ENCODE measurements around the gene PARVG.
A peak's percentile ranks its signal among the peaks of the same experiment; 100 is the strongest.

Gene PARVG

DNA sequence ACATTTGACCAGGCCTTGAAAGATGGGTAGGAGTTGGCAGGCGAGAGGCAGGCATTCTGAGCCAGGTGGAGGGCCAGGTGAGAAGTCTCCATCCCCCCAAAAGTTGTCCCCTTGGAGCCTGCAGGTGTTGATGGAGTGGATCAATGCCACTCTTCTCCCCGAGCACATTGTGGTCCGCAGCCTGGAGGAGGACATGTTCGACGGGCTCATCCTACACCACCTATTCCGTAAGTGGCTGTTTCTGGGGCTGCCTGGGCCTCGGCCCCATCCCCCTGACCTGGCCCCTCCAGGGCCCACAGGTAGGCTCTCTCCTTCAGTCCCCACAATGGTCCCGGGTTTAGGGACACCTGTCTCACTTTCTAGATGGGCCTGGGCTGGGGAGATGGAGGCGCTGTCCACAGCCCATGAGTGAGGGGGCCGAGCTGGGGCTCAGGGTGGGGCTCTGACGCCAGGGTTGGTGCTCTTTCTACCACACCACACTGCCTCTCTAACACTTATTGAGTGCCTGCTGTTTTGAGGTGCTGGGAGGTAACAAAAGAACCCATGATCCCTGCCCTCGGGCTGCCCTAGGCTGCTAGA, 7.0 kb downstream of the PARVG start:
- DNase-seq, result no peak
- no peak overlapping the region for H3K4me3 ChIP-seq (ENCODE audit: control insufficient read depth in 1 of 7, extremely low read depth in 1 of 7, insufficient read depth in 4 of 7, low read depth in 2 of 7, low read length in 6 of 7)
- 97% methylated on average over 9 of the region's 12 CpGs for WGBS (ENCODE audit: insufficient coverage)
- H3K36me3 ChIP-seq (ENCODE audit: control insufficient read depth in 4 of 4, insufficient read depth in 4 of 4, low read length in 3 of 4), result peaks cover 0 to 60% (median 37%) of the 10 kb centered on the region in 4 experiments
- H3K27me3 ChIP-seq (replicated peaks in 2 of 5; ENCODE audit: control insufficient read depth in 4 of 5, insufficient read depth in 5 of 5, low read length in 4 of 5), result no peaks in the 10 kb centered on the region
- H3K4me1 ChIP-seq (ENCODE audit: control extremely low read depth in 1 of 4, control insufficient read depth in 4 of 4, insufficient read depth in 4 of 4, low read length in 3 of 4), result peaks cover 4 to 40% (median 28%) of the 10 kb centered on the region in 4 experiments
- H3K9me3 ChIP-seq (ENCODE audit: control extremely low read depth in 1 of 5, control insufficient read depth in 4 of 5, insufficient read depth in 2 of 5, low read depth in 1 of 5, low read length in 4 of 5), result no peaks in the 10 kb centered on the region
- CTCF ChIA-PET, result no interaction called here
- no peak overlapping the region for H3K27ac ChIP-seq (ENCODE audit: insufficient read depth in 1 of 2, low read depth in 1 of 2, low read length in 2 of 2, poor library complexity in 1 of 2, severe bottlenecking in 2 of 2)
- POLR2A ChIA-PET, result no interaction called here

- Histone ChIP-seq H3K27ac (ENCODE audit: insufficient read depth in 1 of 2, low read depth in 1 of 2, low read length in 2 of 2, poor library complexity in 1 of 2, severe bottlenecking in 2 of 2) (no peak overlapping the region), H3K4me1 (ENCODE audit: control extremely low read depth in 1 of 4, control insufficient read depth in 4 of 4, insufficient read depth in 4 of 4, low read length in 3 of 4) (peaks cover 4 to 40% (median 28%) of the 10 kb centered on the region in 4 experiments)
- CTCF ChIA-PET, result no interaction called here
Observed at GRCh38 chr22:44188316-44188715, 7.6 kb downstream of the PARVG start.

GRCh38 chr22:44188986-44189630, 8.4 kb downstream of the PARVG start:
- Histone ChIP-seq H3K27ac (ENCODE audit: insufficient read depth in 1 of 2, low read depth in 1 of 2, low read length in 2 of 2, poor library complexity in 1 of 2, severe bottlenecking in 2 of 2) (no peak overlapping the region), H3K4me3 (ENCODE audit: control insufficient read depth in 1 of 7, extremely low read depth in 1 of 7, insufficient read depth in 4 of 7, low read depth in 2 of 7, low read length in 6 of 7) (no peak overlapping the region), H3K27me3 (replicated peaks in 2 of 5; ENCODE audit: control insufficient read depth in 4 of 5, insufficient read depth in 5 of 5, low read length in 4 of 5) (no peaks in the 10 kb centered on the region), H3K36me3 (ENCODE audit: control insufficient read depth in 4 of 4, insufficient read depth in 4 of 4, low read length in 3 of 4) (peaks cover 8 to 62% (median 37%) of the 10 kb centered on the region in 4 experiments), H3K4me1 (ENCODE audit: control extremely low read depth in 1 of 4, control insufficient read depth in 4 of 4, insufficient read depth in 4 of 4, low read length in 3 of 4) (peaks cover 4 to 37% (median 31%) of the 10 kb centered on the region in 4 experiments), H3K9me3 (ENCODE audit: control extremely low read depth in 1 of 5, control insufficient read depth in 4 of 5, insufficient read depth in 2 of 5, low read depth in 1 of 5, low read length in 4 of 5) (no peaks in the 10 kb centered on the region)
- DNase-seq, result no peak
- ChIA-PET CTCF (no interaction called here), POLR2A (interaction anchor here (0.8 kb wide), 1 partner anchor 54 kb away, joined by 3 read pairs; no protein-coding TSS in a partner anchor)
- 89% methylated on average over 6 of the region's 12 CpGs for WGBS (ENCODE audit: insufficient coverage)

More at GRCh38 chr22:44188316-44188715, 7.6 kb downstream of the PARVG start:
- 96% methylated on average over 8 of the region's 8 CpGs for WGBS (ENCODE audit: insufficient coverage)
- no peaks in the 10 kb centered on the region for H3K27me3 ChIP-seq (replicated peaks in 2 of 5; ENCODE audit: control insufficient read depth in 4 of 5, insufficient read depth in 5 of 5, low read length in 4 of 5)
- H3K4me3 ChIP-seq (ENCODE audit: control insufficient read depth in 1 of 7, extremely low read depth in 1 of 7, insufficient read depth in 4 of 7, low read depth in 2 of 7, low read length in 6 of 7), result no peak overlapping the region
- no peak for DNase-seq
- POLR2A ChIA-PET, result no interaction called here
- H3K9me3 ChIP-seq (ENCODE audit: control extremely low read depth in 1 of 5, control insufficient read depth in 4 of 5, insufficient read depth in 2 of 5, low read depth in 1 of 5, low read length in 4 of 5), result no peaks in the 10 kb centered on the region
- peaks cover 3 to 62% (median 37%) of the 10 kb centered on the region in 4 experiments for H3K36me3 ChIP-seq (ENCODE audit: control insufficient read depth in 4 of 4, insufficient read depth in 4 of 4, low read length in 3 of 4)

- Histone ChIP-seq H3K27ac (ENCODE audit: insufficient read depth in 1 of 2, low read depth in 1 of 2, low read length in 2 of 2, poor library complexity in 1 of 2, severe bottlenecking in 2 of 2) (no peak overlapping the region), H3K4me1 (ENCODE audit: control extremely low read depth in 1 of 4, control insufficient read depth in 4 of 4, insufficient read depth in 4 of 4, low read length in 3 of 4) (peaks cover 4 to 37% (median 32%) of the 10 kb centered on the region in 4 experiments), H3K27me3 (replicated peaks in 2 of 5; ENCODE audit: control insufficient read depth in 4 of 5, insufficient read depth in 5 of 5, low read length in 4 of 5) (no peaks in the 10 kb centered on the region), H3K36me3 (ENCODE audit: control insufficient read depth in 4 of 4, insufficient read depth in 4 of 4, low read length in 3 of 4) (peaks cover 9 to 64% (median 37%) of the 10 kb centered on the region in 4 experiments), H3K4me3 (ENCODE audit: control insufficient read depth in 1 of 7, extremely low read depth in 1 of 7, insufficient read depth in 4 of 7, low read depth in 2 of 7, low read length in 6 of 7) (no peak overlapping the region), H3K9me3 (ENCODE audit: control extremely low read depth in 1 of 5, control insufficient read depth in 4 of 5, insufficient read depth in 2 of 5, low read depth in 1 of 5, low read length in 4 of 5) (no peaks in the 10 kb centered on the region)
- no peak for DNase-seq
- ChIA-PET CTCF (interaction anchor here (0.7 kb wide), 1 partner anchor 199 kb away, joined by 3 read pairs; no protein-coding TSS in a partner anchor), POLR2A (no interaction called here)
- 95% methylated on average over 8 of the region's 12 CpGs for WGBS (ENCODE audit: insufficient coverage)
Observed at GRCh38 chr22:44190381-44190976, 9.8 kb downstream of the PARVG start.

DNA sequence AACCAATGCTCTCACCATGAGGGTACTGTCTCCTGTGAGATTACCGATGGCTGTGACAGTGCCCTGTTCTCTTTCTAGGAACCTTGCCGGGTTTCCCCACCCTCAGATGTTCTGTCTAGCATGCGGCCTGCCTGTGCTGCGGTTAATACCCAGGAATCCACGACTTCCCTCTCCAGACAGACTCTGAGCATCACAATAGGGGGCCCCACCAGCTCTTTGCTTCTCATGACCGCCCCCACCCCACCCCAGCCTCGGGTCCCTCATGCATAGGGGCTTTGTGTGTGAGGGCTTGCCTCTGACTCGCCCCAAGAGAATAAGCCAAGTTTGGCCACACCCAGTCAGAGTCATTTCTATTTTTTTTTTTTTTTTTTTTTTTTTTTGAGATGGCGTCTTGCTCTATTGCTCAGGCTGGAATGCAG, 10.3 kb downstream of the PARVG start:
- CTCF ChIA-PET, result interaction anchor here (0.7 to 1.0 kb wide), 2 partner anchors 9 to 200 kb away, joined by 3 to 4 read pairs; no protein-coding TSS in a partner anchor
- H3K27me3 ChIP-seq (replicated peaks in 2 of 5; ENCODE audit: control insufficient read depth in 4 of 5, insufficient read depth in 5 of 5, low read length in 4 of 5), result no peaks in the 10 kb centered on the region
- H3K36me3 ChIP-seq (ENCODE audit: control insufficient read depth in 4 of 4, insufficient read depth in 4 of 4, low read length in 3 of 4), result peaks cover 9 to 64% (median 35%) of the 10 kb centered on the region in 4 experiments
- no peak overlapping the region for H3K27ac ChIP-seq (ENCODE audit: insufficient read depth in 1 of 2, low read depth in 1 of 2, low read length in 2 of 2, poor library complexity in 1 of 2, severe bottlenecking in 2 of 2)
- H3K4me3 ChIP-seq (ENCODE audit: control insufficient read depth in 1 of 7, extremely low read depth in 1 of 7, insufficient read depth in 4 of 7, low read depth in 2 of 7, low read length in 6 of 7), result no peak overlapping the region
- peaks cover 4 to 37% (median 32%) of the 10 kb centered on the region in 4 experiments for H3K4me1 ChIP-seq (ENCODE audit: control extremely low read depth in 1 of 4, control insufficient read depth in 4 of 4, insufficient read depth in 4 of 4, low read length in 3 of 4)
- DNase-seq, result peak in 2 of 3 donors; percentile 25 to 36
- 78% methylated on average over 1 of the region's 9 CpGs for WGBS (ENCODE audit: insufficient coverage)
- no peaks in the 10 kb centered on the region for H3K9me3 ChIP-seq (ENCODE audit: control extremely low read depth in 1 of 5, control insufficient read depth in 4 of 5, insufficient read depth in 2 of 5, low read depth in 1 of 5, low read length in 4 of 5)
- POLR2A ChIA-PET, result interaction anchor here (0.6 kb wide), 1 partner anchor 105 kb away, joined by 3 read pairs; no protein-coding TSS in a partner anchor

DNA sequence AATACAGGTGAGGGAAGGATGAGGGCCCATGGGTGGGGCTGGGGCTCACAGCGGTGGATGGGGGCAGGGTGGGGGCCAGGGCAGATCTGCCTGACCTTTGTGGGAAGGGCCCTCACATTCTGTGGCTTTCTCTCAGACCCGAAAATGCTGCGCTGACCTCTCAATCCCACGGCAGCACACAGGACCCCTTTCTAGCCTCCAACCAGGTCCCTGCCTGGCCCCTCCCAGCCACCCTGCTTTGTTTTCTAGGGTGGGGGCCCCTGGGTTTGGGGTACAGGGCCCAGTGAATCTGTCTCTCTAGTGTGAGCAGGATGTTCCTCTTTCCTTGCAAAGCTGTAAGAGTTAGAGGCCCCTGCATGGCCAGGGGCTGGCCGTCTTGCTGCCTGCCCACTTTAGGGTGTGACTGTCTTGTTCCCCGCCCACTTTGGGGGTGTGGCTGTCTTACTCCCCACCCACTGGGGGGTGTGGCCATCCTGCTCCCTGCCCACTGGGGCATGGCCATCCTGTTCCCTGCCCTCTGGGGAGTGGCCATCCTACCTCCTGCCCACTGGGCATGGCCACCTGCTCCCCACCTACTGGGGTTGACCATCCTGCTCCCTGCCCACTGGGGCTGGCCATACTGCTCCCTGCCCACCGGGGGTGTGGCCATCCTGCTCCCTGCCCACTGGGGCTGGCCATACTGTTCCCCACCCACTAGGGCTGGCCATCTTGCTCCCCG, 11.5 kb downstream of the PARVG start:
- H3K36me3 ChIP-seq (ENCODE audit: control insufficient read depth in 4 of 4, insufficient read depth in 4 of 4, low read length in 3 of 4), result peaks cover 9 to 70% (median 36%) of the 10 kb centered on the region in 4 experiments
- no peaks in the 10 kb centered on the region for H3K27me3 ChIP-seq (replicated peaks in 2 of 5; ENCODE audit: control insufficient read depth in 4 of 5, insufficient read depth in 5 of 5, low read length in 4 of 5)
- ChIA-PET CTCF (interaction anchor here (1.0 kb wide), 1 partner anchor 10 kb away, joined by 4 read pairs; no protein-coding TSS in a partner anchor), POLR2A (interaction anchor here (1.2 kb wide), 1 partner anchor 11 kb away, joined by 6 read pairs; the partner anchor contains the start of gene PARVG)
- peak; percentile 81 to 90 (median 88) for DNase-seq
- WGBS (ENCODE audit: insufficient coverage), result 75% methylated on average over 5 of the region's 8 CpGs
- H3K4me3 ChIP-seq (ENCODE audit: control insufficient read depth in 1 of 7, extremely low read depth in 1 of 7, insufficient read depth in 4 of 7, low read depth in 2 of 7, low read length in 6 of 7), result no peak overlapping the region
- H3K9me3 ChIP-seq (ENCODE audit: control extremely low read depth in 1 of 5, control insufficient read depth in 4 of 5, insufficient read depth in 2 of 5, low read depth in 1 of 5, low read length in 4 of 5), result no peaks in the 10 kb centered on the region
- peaks cover 4 to 37% (median 29%) of the 10 kb centered on the region in 4 experiments for H3K4me1 ChIP-seq (ENCODE audit: control extremely low read depth in 1 of 4, control insufficient read depth in 4 of 4, insufficient read depth in 4 of 4, low read length in 3 of 4)
- peak overlapping the region in 1 of 2 experiments; percentile 36 for H3K27ac ChIP-seq (ENCODE audit: insufficient read depth in 1 of 2, low read depth in 1 of 2, low read length in 2 of 2, poor library complexity in 1 of 2, severe bottlenecking in 2 of 2)

Data from common myeloid progenitor, CD34-positive (primary cell).